ENCODE measurements around the gene LRRC59. TPM values are rescaled to one million over a fixed set of nuclear protein-coding genes. Genes with fewer than 3 reads are reported as not detected.

Gene LRRC59
- total and polyA plus RNA-seq, 4 donors: 33.1 to 77.6 (median 45.4) TPM

GRCh38 chr17:50396261-50397110, 837 bp downstream of the LRRC59 start:
- Histone ChIP-seq H3K27ac (ENCODE audit: low read depth in 1 of 2, low read length in 2 of 2) (no peak overlapping the region), H3K4me3 (ENCODE audit: low read length in 2 of 2) (peak overlapping the region; percentile 31 to 79), H3K36me3 (ENCODE audit: control insufficient read depth in 1 of 2, insufficient read depth in 2 of 2, low read length in 1 of 2) (peaks cover 2 to 4% of the 10 kb centered on the region in 2 donors), H3K9me3 (ENCODE audit: control insufficient read depth, low read length) (no peaks in the 10 kb centered on the region), H3K4me1 (ENCODE audit: control insufficient read depth in 1 of 2, insufficient read depth in 2 of 2, low read length in 2 of 2) (peaks cover 0 to 2% of the 10 kb centered on the region in 2 donors), H3K27me3 (ENCODE audit: control insufficient read depth in 1 of 2, insufficient read depth in 2 of 2, low read length in 1 of 2) (no peaks in the 10 kb centered on the region)
- 1 to 2% methylated on average over 30 of the region's 30 CpGs for WGBS, 2 donors
- peak; percentile 62 to 86 for DNase-seq
- peak; percentile 51 for ATAC-seq (ENCODE audit: low FRiP score)
- intact Hi-C loops (cut with DNase I): no loop called here

- Histone ChIP-seq H3K9me3 (ENCODE audit: control insufficient read depth, low read length) (no peaks in the 10 kb centered on the region), H3K27ac (ENCODE audit: low read depth in 1 of 2, low read length in 2 of 2) (no peak overlapping the region), H3K4me3 (ENCODE audit: low read length in 2 of 2) (no peak overlapping the region), H3K4me1 (ENCODE audit: control insufficient read depth in 1 of 2, insufficient read depth in 2 of 2, low read length in 2 of 2) (peaks cover 0 to 2% of the 10 kb centered on the region in 2 donors), H3K36me3 (ENCODE audit: control insufficient read depth in 1 of 2, insufficient read depth in 2 of 2, low read length in 1 of 2) (peaks cover 4% of the 10 kb centered on the region in 2 donors), H3K27me3 (ENCODE audit: control insufficient read depth in 1 of 2, insufficient read depth in 2 of 2, low read length in 1 of 2) (no peaks in the 10 kb centered on the region)
- intact Hi-C loops (cut with DNase I): no loop called here
- 21 to 27% methylated on average over 3 of the region's 3 CpGs for WGBS, 2 donors
- DNase-seq (no peak), ATAC-seq (ENCODE audit: low FRiP score) (no peak)
Measured at GRCh38 chr17:50394711-50395110, 2.6 kb downstream of the LRRC59 start.

GRCh38 chr17:50393700-50394099, 3.6 kb downstream of the LRRC59 start:
- intact Hi-C loops (cut with DNase I): no loop called here
- H3K9me3 ChIP-seq (ENCODE audit: control insufficient read depth, low read length): no peaks in the 10 kb centered on the region
- H3K4me1 ChIP-seq (ENCODE audit: control insufficient read depth in 1 of 2, insufficient read depth in 2 of 2, low read length in 2 of 2): peaks cover 0 to 2% of the 10 kb centered on the region in 2 donors
- H3K4me3 ChIP-seq (ENCODE audit: low read length in 2 of 2): no peak overlapping the region
- ATAC-seq (ENCODE audit: low FRiP score) (no peak), DNase-seq (no peak)
- peaks cover 4 to 7% of the 10 kb centered on the region in 2 donors for H3K36me3 ChIP-seq (ENCODE audit: control insufficient read depth in 1 of 2, insufficient read depth in 2 of 2, low read length in 1 of 2)
- no peak overlapping the region for H3K27ac ChIP-seq (ENCODE audit: low read depth in 1 of 2, low read length in 2 of 2)
- H3K27me3 ChIP-seq (ENCODE audit: control insufficient read depth in 1 of 2, insufficient read depth in 2 of 2, low read length in 1 of 2): no peaks in the 10 kb centered on the region
- WGBS, 2 donors: 83 to 86% methylated on average over 5 of the region's 5 CpGs

- H3K4me3 ChIP-seq (ENCODE audit: low read length in 2 of 2): no peak overlapping the region
- peaks cover 7 to 9% of the 10 kb centered on the region in 2 donors for H3K36me3 ChIP-seq (ENCODE audit: control insufficient read depth in 1 of 2, insufficient read depth in 2 of 2, low read length in 1 of 2)
- intact Hi-C loops (cut with DNase I): no loop called here
Measured at GRCh38 chr17:50392621-50393020, 4.7 kb downstream of the LRRC59 start.

GRCh38 chr17:50389534-50389933, 7.8 kb downstream of the LRRC59 start:
- H3K27me3 ChIP-seq (ENCODE audit: control insufficient read depth in 1 of 2, insufficient read depth in 2 of 2, low read length in 1 of 2): no peaks in the 10 kb centered on the region
- ATAC-seq (ENCODE audit: low FRiP score) (no peak), DNase-seq (no peak)
- no peaks in the 10 kb centered on the region for H3K4me1 ChIP-seq (ENCODE audit: control insufficient read depth in 1 of 2, insufficient read depth in 2 of 2, low read length in 2 of 2)
- no peak overlapping the region for H3K4me3 ChIP-seq (ENCODE audit: low read length in 2 of 2)
- H3K9me3 ChIP-seq (ENCODE audit: control insufficient read depth, low read length): no peaks in the 10 kb centered on the region
- intact Hi-C loops (cut with DNase I): no loop called here
- H3K36me3 ChIP-seq (ENCODE audit: control insufficient read depth in 1 of 2, insufficient read depth in 2 of 2, low read length in 1 of 2): peaks cover 20 to 24% of the 10 kb centered on the region in 2 donors
- no peak overlapping the region for H3K27ac ChIP-seq (ENCODE audit: low read depth in 1 of 2, low read length in 2 of 2)
- WGBS, 2 donors: 94% methylated on average over 6 of the region's 6 CpGs

More at GRCh38 chr17:50392621-50393020, 4.7 kb downstream of the LRRC59 start:
- Histone ChIP-seq H3K27ac (ENCODE audit: low read depth in 1 of 2, low read length in 2 of 2) (no peak overlapping the region), H3K9me3 (ENCODE audit: control insufficient read depth, low read length) (no peaks in the 10 kb centered on the region), H3K4me1 (ENCODE audit: control insufficient read depth in 1 of 2, insufficient read depth in 2 of 2, low read length in 2 of 2) (peaks cover 0 to 2% of the 10 kb centered on the region in 2 donors), H3K27me3 (ENCODE audit: control insufficient read depth in 1 of 2, insufficient read depth in 2 of 2, low read length in 1 of 2) (no peaks in the 10 kb centered on the region)
- WGBS, 2 donors: 82 to 86% methylated on average over 6 of the region's 6 CpGs
- no peak for DNase-seq
- ATAC-seq (ENCODE audit: low FRiP score): no peak

GRCh38 chr17:50388728-50389127, 8.6 kb downstream of the LRRC59 start:
- Histone ChIP-seq H3K27me3 (ENCODE audit: control insufficient read depth in 1 of 2, insufficient read depth in 2 of 2, low read length in 1 of 2) (no peaks in the 10 kb centered on the region), H3K9me3 (ENCODE audit: control insufficient read depth, low read length) (no peaks in the 10 kb centered on the region), H3K4me1 (ENCODE audit: control insufficient read depth in 1 of 2, insufficient read depth in 2 of 2, low read length in 2 of 2) (no peaks in the 10 kb centered on the region), H3K4me3 (ENCODE audit: low read length in 2 of 2) (no peak overlapping the region), H3K36me3 (ENCODE audit: control insufficient read depth in 1 of 2, insufficient read depth in 2 of 2, low read length in 1 of 2) (peaks cover 23 to 24% of the 10 kb centered on the region in 2 donors), H3K27ac (ENCODE audit: low read depth in 1 of 2, low read length in 2 of 2) (no peak overlapping the region)
- intact Hi-C loops (cut with DNase I): no loop called here
- ATAC-seq (ENCODE audit: low FRiP score) (no peak), DNase-seq (no peak)
- WGBS, 2 donors: 90 to 94% methylated on average over 3 of the region's 3 CpGs

GRCh38 chr17:50386510-50386909, 10.8 kb downstream of the LRRC59 start:
- Histone ChIP-seq H3K4me1 (ENCODE audit: control insufficient read depth in 1 of 2, insufficient read depth in 2 of 2, low read length in 2 of 2) (no peaks in the 10 kb centered on the region), H3K4me3 (ENCODE audit: low read length in 2 of 2) (no peak overlapping the region), H3K27ac (ENCODE audit: low read depth in 1 of 2, low read length in 2 of 2) (no peak overlapping the region), H3K27me3 (ENCODE audit: control insufficient read depth in 1 of 2, insufficient read depth in 2 of 2, low read length in 1 of 2) (no peaks in the 10 kb centered on the region), H3K36me3 (ENCODE audit: control insufficient read depth in 1 of 2, insufficient read depth in 2 of 2, low read length in 1 of 2) (peaks cover 25 to 28% of the 10 kb centered on the region in 2 donors), H3K9me3 (ENCODE audit: control insufficient read depth, low read length) (no peaks in the 10 kb centered on the region)
- intact Hi-C loops (cut with DNase I): no loop called here
- WGBS, 2 donors: 73 to 75% methylated on average over 3 of the region's 3 CpGs
- ATAC-seq (ENCODE audit: low FRiP score) (no peak), DNase-seq (peak in 1 of 2 donors; percentile 44)

- no peaks in the 10 kb centered on the region for H3K9me3 ChIP-seq (ENCODE audit: control insufficient read depth, low read length)
- DNase-seq (peak in 1 of 2 donors; percentile 58), ATAC-seq (ENCODE audit: low FRiP score) (no peak)
- intact Hi-C loops (cut with DNase I): no loop called here
- no peaks in the 10 kb centered on the region for H3K27me3 ChIP-seq (ENCODE audit: control insufficient read depth in 1 of 2, insufficient read depth in 2 of 2, low read length in 1 of 2)
- peaks cover 20 to 28% of the 10 kb centered on the region in 2 donors for H3K36me3 ChIP-seq (ENCODE audit: control insufficient read depth in 1 of 2, insufficient read depth in 2 of 2, low read length in 1 of 2)
- WGBS, 2 donors: 83 to 87% methylated on average over 12 of the region's 12 CpGs
- H3K4me3 ChIP-seq (ENCODE audit: low read length in 2 of 2): no peak overlapping the region
- no peak overlapping the region for H3K27ac ChIP-seq (ENCODE audit: low read depth in 1 of 2, low read length in 2 of 2)
- no peaks in the 10 kb centered on the region for H3K4me1 ChIP-seq (ENCODE audit: control insufficient read depth in 1 of 2, insufficient read depth in 2 of 2, low read length in 2 of 2)
Measured at GRCh38 chr17:50382931-50383330, 14.4 kb downstream of the LRRC59 start.

- WGBS, 2 donors: 30 to 33% methylated on average over 3 of the region's 3 CpGs
- intact Hi-C loops (cut with DNase I): no loop called here
- H3K36me3 ChIP-seq (ENCODE audit: control insufficient read depth in 1 of 2, insufficient read depth in 2 of 2, low read length in 1 of 2): peaks cover 18 to 19% of the 10 kb centered on the region in 2 donors
- H3K9me3 ChIP-seq (ENCODE audit: control insufficient read depth, low read length): no peaks in the 10 kb centered on the region
- H3K4me3 ChIP-seq (ENCODE audit: low read length in 2 of 2): no peak overlapping the region
- ATAC-seq (ENCODE audit: low FRiP score) (no peak), DNase-seq (no peak)
- H3K4me1 ChIP-seq (ENCODE audit: control insufficient read depth in 1 of 2, insufficient read depth in 2 of 2, low read length in 2 of 2): no peaks in the 10 kb centered on the region
- H3K27me3 ChIP-seq (ENCODE audit: control insufficient read depth in 1 of 2, insufficient read depth in 2 of 2, low read length in 1 of 2): no peaks in the 10 kb centered on the region
- H3K27ac ChIP-seq (ENCODE audit: low read depth in 1 of 2, low read length in 2 of 2): no peak overlapping the region
Measured at GRCh38 chr17:50381920-50382319, 15.4 kb downstream of the LRRC59 start.

Measured in aorta (tissue), 5 donors.